ENCODE results near the gene OGDHL. TPM values are rescaled to one million over a fixed set of nuclear protein-coding genes. Genes with fewer than 3 reads are reported as not detected.
"Not testable (repeated sequence)": the region's sequence is repeated elsewhere in the genome, so short reads cannot be mapped to it uniquely, and the experiment has no call there.

OGDHL gene
- polyA plus RNA-seq, 12 donors = 0.16 to 0.68 (median 0.42) TPM; not detected in 2

DNA sequence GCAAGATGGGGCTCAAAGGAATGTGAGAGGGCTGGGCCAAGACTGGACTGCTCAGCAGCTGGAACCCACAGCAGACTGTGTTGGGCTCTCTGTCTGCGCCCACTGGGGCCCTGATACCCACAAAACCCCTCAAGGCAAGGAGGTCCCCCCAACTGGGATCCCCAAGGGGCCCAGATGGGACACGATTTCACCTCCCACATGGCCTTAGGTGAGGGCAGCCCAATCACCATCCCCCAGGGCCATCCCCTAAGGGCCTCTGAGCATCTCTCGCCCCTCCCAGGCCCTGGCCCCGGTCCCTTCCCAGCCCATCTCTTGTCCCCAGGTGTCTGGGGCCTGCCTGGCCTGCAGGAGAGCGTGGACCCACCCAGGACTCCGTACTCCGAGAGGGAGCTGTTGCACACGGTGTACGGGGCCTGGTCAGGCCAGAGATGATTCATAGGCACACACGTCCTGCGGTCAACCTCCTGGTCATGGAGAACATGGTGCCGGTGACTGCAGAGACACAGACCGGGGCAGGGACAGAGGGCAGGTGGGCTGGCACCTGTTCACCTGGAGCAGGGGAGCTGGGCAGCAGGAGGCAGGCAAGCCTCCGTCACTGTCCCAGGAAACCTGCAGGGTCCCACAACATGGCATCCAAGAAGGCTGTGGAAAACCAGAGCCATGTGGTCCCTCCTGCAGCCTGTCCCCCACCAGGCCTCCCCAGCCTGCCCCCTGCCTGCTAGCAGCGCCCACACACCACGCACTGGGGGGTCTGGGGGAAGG, 21.6 kb downstream of the OGDHL start:
- DNase-seq = no peak

DNA sequence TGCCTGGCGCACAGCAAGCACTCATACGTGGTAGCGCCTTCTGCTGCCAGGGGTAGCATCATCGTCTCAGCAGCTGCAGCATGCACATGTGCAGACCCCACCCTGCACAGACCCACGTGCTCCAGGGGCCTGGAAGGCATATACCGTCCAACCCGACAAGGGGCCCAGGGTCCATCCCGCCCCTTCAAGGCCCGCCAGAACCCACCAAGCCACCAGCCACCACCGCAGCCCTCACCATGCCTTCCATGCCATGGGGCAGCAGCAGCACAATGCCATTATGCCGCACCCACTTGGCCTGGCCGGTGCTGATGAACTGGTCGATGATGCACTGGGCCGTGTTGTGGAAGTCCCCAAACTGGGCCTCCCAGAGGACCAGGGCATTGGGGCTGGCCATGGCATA, 22.7 kb downstream of the OGDHL start:
- no peak for DNase-seq

DNA sequence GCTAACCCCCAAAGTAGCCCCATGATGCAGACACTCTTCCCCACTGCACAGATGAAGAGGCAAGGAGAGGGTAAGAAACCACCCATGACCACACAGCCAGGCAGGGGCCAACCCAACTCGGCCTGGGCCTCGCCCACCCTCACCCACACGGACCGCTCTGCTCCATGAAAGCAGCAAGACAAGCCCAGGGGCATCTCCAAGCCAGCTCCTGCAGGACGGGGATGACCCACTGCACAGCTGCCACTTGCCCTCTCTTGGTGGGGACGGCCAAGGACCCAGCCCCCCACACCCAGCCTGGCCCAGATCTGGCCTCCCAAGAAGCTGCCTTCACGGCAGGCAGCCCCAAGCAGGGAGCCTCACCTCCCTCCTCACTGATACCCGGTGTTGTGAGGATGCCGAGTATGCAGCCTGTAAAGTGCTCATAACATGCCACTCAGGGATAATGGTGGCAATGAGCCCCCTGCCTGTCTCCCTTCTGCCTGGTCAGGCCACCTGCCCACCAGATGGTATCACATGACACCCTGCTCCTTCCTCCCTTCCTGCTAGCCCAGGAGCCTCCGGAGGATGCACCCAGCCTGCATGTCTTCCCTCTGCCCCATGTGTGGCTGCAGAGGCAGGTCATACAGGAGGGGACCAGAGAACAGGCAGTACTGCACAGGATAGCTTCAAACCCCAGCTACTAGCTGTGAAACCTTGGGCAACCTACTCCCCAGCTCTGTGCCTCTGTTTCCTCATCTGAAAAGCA, 23.3 kb downstream of the OGDHL start:
- no peak for DNase-seq

DNA sequence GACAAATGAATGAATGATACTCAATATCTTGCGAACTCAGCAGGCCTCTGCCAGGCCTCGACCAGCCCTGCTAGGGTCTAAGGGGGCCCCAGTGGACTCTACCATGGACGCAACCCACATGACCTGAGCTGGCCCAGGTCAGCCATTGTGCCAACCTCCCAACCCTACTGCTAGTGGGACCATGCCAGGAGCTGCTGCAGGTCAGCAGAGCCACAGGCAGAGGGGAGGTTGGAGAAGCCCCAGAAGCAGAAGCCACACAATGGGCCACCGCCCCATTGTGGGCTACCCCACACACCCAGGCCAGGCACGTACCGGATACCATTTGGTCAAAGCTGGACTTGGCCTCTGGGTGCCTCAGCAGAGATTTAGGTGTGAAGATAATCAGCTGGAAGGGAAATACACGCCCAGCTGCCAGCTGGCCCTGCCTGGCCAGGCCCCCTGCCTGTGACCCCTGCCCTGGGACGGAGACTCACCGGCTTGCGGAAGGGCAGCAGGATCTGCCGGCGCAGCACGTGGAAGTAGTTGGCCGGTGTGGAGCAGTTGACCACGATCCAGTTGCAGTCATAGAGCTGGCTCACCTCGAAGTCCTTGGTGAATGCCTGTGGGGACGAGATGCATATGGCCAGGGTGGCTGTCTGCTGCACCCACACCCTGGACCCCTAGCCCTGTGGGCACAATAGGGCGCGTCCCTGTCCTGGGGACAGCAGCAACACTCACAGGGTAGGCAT, 24.5 kb downstream of the OGDHL start:
- no peak for DNase-seq

DNA sequence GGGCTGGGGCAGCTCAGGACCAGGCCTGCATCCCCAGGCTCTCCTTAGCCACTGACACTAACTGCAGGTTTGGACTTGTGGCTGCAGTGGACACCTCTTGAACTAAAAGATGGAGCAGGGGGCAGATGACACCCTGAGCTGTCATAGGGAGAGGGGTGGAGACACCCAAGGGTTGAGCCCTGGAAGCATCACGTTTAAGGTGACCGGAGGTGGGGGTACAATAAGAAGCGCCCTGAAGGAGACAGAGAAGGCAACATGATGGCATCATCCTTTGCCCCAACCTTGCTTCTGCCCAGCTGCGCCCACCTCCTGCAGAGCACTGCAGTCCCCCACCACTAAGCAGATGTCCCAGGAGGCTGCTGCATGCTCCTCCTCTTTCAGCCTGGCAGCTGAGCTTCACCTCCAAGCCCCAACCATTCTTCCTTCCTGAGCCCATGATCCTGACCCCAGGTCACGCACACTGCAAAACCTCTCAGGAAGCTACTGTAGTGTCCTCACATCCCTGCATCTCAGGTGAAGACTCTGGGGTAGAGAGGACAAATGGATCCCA, 25.5 kb downstream of the OGDHL start:
- no peak for DNase-seq

DNA sequence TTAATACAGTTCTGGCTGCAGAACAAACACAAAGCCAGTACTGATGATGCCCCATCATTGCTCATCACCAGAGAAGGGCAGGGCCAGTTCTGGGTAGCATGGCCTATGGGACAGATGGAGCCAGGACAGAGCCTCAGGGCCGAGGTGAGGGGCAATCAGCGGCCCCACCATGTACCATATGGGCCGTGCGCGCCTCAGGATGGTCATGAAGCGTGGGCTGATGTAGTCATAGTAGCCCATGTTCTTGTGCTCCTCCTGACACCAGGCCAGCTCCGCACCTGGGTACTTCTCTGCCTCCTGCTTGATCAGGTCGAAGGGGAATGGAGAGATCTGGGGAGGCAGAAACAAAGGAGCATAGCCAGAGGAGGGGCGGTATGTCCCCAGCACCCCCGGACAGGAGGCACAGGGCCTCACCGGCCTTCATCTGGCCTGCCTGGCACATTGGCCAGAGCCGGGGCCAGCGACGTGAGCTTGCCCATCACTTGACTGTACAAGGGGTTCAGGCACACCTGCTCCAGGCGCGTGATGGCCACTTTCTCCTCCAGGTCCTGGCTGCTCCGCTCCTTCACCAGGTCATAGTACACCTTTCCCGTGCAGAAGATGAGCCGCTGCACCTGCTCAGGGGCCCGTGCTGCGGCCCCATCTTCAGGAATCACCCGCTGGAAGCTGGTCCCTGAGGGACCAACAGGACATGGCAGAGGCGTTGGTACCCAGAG, 26.1 kb downstream of the OGDHL start:
- DNase-seq = no peak

DNA sequence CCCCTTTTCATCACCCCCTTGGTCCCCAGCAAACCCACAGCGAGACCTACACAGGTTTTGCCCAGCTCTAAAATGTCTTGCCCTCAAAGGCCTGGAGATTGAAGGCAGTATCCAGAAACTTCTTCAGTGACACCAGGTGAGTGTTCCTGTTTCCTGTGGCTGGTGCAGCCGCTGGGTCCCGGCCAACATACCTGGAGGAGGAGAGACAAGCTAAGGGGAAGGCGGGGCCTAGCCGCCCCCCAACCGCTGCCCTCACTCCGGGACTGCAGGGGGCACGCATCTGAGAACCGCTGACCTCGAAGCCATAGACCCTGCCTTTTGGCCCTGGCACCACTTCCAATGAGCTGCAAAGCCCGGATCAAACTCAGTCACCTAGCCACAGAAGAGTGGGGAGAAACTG, 27.0 kb downstream of the OGDHL start:
- no peak for DNase-seq

DNA sequence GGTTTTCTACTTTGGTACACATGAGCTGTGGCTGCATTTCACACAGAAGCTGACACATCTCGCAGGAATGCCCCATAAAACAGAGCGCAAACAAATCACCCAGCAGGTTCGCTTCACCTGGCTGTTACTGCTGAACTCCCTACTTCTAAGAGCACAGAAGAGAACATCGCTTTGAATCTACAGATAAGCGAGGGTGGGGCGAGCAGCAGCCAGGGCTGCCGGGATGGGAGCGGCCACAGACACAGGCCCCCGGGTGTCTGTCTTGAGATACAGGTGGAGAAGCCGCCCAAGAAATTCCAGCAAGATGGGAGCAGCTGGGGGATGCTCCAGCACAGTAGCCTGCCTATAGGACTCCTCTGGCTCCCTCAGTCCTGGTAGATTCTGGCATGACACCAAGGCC, 27.4 kb downstream of the OGDHL start:
- DNase-seq = no peak

DNA sequence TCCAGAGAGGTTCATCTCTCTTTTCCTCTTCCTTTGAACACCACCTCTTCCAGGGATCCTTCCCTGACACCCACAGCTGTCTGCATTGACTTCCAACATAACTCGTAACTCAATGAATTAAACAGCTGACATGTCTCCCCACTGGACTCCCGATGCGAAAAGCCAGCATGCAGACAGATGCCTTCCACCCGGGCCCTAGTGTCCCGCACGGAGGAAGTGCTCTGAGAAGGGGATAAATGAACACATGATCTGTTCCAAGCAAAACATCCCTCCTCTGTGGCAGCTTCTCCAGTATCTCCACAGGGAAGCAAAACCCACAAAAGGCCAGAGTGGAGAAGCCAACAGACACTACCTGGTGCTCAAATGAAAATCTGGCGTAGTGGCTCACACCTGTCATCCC, 28.3 kb downstream of the OGDHL start:
- no peak for DNase-seq

DNA sequence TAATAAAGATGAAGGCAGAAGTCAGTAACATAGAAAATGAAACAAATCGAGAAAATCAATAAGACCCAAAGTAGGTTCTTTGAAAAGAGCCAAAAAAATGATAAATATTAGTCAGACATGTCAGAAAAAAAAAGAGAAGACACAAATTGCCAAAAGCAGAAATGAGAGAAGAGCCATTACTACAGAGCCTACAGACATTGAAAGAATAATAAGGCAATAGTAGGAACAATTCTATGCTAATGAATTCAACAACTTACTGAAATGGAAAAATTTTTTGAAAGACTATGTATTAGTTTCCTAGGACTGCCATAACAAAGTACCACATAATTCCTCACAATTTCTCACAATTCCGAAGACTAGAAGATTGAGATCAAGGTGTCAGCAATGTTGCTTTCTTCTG, 35.5 kb downstream of the OGDHL start:
- DNase-seq = no peak

DNA sequence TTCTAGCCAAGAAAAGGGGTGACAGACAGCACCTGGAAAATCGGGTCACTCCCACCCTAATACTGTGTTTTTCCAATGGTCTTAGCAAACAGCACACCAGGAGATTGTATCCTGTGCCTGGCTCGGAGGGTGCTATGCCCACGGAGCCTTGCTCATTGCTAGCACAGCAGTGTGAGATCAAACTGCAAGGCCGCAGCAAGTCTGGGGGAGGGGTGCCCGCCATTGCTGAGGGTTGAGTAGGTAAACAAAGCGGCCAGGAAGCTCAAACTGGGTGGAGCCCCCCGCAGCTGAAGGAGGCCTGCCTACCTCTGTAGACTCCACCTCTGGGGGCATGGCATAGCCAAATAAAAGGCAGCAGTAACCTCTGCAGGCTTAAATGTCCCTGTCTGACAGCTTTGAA, 47.0 kb downstream of the OGDHL start:
- not testable (repeated sequence) for DNase-seq

DNA sequence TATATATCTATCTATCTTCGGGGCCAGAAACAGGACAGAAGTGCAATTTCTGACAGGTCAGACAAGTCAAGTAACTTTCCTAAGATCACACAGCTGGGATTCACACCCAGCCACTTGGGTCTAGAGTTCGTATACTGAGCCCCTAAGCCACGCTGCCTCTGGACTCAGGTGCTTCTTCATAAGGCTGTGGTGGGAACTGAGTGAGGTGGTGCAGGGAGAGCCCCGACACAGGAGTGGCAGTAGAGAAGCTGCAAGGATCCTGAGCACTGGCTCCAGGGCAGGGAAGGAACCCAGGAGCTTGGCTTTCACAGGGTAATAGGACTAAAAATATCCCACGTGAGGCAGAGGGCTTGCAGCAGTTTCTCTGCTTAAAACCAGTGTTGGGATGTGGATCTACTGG, 48.9 kb downstream of the OGDHL start:
- DNase-seq = no peak

DNA sequence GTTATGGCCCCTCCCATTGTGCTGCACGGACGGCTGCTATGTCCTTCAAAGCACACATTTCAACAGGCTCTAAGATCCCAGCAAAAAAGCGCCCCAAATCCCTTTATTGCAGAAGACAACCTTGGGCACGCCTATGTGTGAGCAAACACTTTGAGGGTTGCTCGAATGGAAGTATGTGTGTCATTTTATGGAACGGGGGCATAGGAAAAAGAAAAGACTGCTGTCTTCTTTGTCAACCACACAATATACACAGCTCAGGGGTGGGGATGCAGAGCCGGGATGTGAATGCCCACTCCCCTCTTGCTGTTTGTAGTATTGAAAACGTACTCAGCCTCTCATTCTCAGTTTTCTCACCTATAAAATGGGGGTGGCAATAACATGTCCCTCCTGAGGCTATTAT, 50.6 kb downstream of the OGDHL start:
- no peak for DNase-seq

DNA sequence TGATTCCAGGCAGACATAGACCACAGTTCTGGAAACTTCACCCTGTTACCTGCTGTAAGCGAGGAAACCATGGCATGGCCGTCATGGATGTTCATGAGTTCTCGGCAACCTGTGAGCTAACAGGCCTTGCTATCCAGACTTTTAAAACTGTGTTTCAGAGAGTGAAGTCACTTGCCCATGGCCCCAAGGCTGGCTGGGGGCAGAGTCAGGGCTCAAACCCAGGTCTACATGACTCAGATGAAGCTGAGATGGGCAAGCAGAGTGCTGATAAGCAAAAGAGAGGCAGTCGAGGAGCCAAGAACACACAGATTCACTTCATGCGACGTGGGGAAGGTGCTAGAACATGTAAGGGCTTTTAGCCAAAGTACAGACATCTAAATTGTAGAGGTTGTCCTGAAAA, 51.2 kb downstream of the OGDHL start:
- no peak for DNase-seq

DNA sequence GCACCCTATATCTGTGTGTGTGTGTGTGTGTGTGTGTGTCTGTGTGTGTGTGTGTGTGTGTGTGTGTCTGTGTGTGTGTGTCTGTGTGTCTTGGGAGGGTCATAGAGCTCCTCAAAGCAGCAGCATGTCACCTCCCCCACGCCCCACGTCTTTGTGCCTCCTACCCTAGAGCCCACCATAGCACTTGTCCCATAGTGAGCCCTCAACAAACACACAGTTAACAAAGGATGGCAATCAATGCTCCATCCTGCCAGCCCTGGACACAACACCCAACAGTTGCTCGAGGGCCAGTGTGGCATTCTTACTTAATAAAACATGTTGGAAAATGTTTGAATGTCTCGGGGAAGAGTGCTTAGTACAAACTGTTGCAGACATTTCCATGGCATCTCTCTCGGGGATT, 52.2 kb downstream of the OGDHL start:
- DNase-seq = no peak

DNA sequence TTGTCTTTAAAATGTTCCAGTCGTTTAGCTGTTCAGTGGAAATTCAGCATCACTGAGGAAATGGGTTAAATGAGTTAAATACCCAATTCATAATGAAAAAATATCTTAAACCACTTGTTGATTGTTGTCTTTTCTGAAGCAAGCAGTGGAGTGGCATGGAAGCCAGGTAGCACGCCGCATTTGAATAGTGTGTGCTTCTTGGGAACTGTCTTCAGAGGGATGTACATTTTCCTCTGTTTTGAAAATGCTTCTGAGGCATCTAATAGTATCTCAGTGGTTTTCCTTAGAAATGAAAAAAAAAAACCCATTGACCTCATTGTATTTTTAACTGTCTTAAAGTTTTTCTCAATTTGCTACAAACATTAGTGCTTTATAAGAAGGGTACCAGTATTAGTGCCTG, 54.5 kb downstream of the OGDHL start:
- no peak for DNase-seq

DNA sequence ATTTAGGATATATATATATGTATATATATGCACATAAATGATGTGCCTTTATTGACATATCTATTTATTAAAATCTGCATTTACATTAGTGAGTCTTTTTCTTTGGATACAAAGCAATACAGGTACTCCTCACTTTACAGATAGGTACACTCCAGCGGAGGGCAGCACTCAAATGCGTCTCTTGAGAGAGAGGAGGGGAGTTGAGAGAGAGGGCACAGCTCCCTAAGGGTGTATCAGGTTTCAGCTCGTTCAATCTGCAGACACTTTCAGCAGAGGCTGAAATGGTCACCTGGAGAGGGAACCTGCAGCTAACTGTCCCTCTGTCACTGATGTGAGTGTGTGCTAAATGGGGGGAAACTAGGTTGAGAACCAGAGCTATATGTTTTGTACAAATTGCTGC, 61.1 kb downstream of the OGDHL start:
- no peak for DNase-seq

DNA sequence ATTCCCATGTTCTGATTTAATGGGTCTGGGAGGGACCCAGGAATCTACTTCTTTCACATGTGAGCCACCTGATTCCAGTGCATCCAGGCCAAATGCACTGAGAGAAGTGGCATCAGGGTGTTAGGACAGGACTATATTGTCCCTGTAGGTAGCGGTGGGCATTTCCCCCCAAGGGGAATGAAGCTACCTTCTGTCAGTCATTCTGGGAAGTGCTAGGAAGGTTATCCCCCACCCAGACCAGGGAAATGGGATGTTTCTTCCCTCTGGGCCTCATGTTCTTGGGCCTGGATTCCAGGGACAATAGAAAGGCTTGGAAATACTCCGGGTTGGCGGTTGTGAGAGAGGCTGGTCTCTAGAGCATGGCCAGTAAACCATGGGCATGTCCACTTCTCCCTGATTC, 61.9 kb downstream of the OGDHL start:
- DNase-seq = no peak

DNA sequence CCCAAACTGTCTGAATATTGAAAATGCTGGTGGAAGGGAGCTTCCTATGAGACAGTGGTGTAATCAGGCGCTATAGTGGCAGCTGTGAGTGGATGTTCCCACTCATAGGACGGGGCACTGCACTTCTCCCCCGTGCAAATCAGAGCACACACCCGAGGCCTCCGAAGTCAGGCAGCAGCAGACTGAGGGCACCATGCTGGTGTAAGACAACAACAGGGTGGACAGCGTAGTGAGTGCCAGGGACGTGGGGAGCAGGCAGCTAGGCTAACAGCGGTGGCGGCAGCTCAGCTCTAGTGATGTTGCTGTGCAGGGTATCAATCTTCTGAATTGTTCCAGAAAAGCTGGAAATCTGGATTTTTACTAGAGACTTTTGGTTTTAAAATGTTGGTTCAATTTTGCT, 63.4 kb downstream of the OGDHL start:
- DNase-seq = no peak

DNA sequence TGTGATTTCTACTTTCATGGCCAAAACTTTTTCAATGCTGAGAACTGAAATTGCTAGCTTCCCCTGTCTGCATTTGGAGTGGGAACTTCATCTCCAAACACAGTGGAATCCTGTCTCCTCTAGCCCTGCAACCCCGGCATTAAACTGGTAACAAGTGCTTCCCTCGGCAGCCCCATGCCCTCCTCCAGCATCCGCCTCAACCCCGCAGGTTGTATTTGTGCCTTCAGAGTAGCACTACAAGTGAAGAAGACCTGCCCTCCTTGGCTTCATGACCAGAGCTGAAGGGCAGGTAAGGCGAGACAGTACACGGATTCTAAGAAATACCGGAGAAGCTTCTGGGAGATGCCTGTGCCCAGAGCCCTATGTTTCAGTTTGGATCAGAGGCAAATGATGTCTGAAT, 65.8 kb downstream of the OGDHL start:
- DNase-seq = no peak

DNA sequence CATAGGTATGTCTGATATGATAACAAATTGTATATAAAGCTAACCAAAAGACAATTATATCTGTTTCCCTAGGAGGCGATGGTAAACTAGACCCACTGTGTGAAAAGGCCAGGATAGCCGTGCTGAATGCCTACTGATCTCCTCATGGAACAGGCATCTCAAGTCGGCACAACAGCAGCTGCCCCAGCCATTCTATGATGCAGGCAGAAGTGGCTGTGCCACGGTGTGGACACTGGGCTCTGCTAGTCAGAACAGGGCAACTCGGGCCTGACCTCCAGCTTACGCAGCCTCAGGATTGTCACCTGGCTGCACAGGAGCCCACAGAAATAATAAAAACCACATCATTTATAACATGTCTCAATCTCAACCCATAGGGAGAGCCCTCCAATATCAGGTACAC, 67.7 kb downstream of the OGDHL start:
- DNase-seq = no peak

DNA sequence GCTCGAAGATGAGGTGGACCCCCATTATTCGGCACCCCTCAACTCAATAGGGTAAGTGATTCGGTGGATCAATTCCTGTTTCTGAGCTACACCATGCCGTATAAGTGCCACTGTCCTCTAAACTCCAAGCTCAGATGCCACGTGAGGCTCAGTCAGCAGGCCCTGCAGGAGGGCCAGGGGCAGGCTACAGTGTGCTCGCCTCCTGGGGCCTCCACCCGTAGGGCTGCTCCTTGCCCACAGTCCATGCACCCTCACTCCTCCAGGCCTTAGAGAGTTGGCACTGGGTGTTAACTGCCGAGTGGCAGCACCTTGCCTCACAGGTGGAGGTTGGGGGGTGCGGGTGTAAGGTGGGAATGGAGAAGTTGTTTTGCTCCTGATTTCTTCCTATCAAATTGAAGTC, 70.5 kb downstream of the OGDHL start:
- no peak for DNase-seq
